ENCODE measurements around the gene CALML4. TPM values are rescaled to one million over a fixed set of nuclear protein-coding genes. Genes with fewer than 3 reads are reported as not detected.

Gene CALML4
- total and polyA plus RNA-seq, 2 donors (not counting 3 experiments of a cell fraction or from before 2014, with no cell fraction given): 2.6 to 10.1 TPM

GRCh38 chr15:68211656-68212320 is 6.7 kb upstream of the CALML4 start:
- dilution Hi-C loops (cut with MboI; ENCODE audit: extremely low pct_ligation_motif_present, low sequenced_read_pairs): no loop called here

More at GRCh38 chr15:68211656-68212320, 6.7 kb upstream of the CALML4 start:
- intact Hi-C loops (cut with micrococcal nuclease): loop anchor here (2.0 kb wide), 1 partner anchor 57 kb away; no protein-coding TSS in a partner anchor
- Histone ChIP-seq H3K9ac (replicated peaks; ENCODE audit: extremely low read depth, insufficient read depth, low read length) (no peak overlapping the region), H3K79me2 (ENCODE audit: control insufficient read depth, insufficient read depth, low read length) (peaks cover 15% of the 10 kb centered on the region), H3K4me3 (replicated peaks in 1 of 3; ENCODE audit: insufficient read depth in 1 of 3, low read depth in 1 of 3, low read length in 3 of 3) (no peak overlapping the region), H3K9me1 (replicated peaks; ENCODE audit: control insufficient read depth, extremely low read depth, insufficient read depth, low read length) (no peaks in the 10 kb centered on the region), H3K27ac (ENCODE audit: insufficient read depth, low read depth, low read length) (no peak overlapping the region), H3K36me3 (ENCODE audit: control insufficient read depth in 2 of 2, extremely low read depth in 1 of 2, insufficient read depth in 2 of 2, low read length in 2 of 2) (no peaks in the 10 kb centered on the region), H3K9me3 (replicated peaks; ENCODE audit: control insufficient read depth, insufficient read depth, low read length) (no peaks in the 10 kb centered on the region), H3K27me3 (ENCODE audit: control insufficient read depth in 2 of 2, insufficient read depth in 2 of 2, low read length in 2 of 2) (no peaks in the 10 kb centered on the region), H4K20me1 (replicated peaks; ENCODE audit: control insufficient read depth, extremely low read depth, insufficient read depth, low read length) (no peaks in the 10 kb centered on the region), H3K4me1 (ENCODE audit: control insufficient read depth, extremely low read depth, insufficient read depth, low read length) (no peaks in the 10 kb centered on the region), H2AFZ (ENCODE audit: low read depth, low read length) (no peak overlapping the region), H3K4me2 (ENCODE audit: insufficient read depth, low read length) (no peak overlapping the region)
- ChIA-PET POLR2A (no interaction called here), CTCF (interaction anchor here (0.7 to 2.6 kb wide), 4 partner anchors 8 to 348 kb away, joined by 3 to 14 read pairs (median 5); no protein-coding TSS in a partner anchor)
- DNase-seq (ENCODE audit: low read depth, low spot score): no peak
- BruUV-seq (replicated peaks): no TSS peak
- FAIRE-seq: no peak
- TF ChIP-seq EZH2 (IDR thresholded peaks at IDR 0.05; ENCODE audit: borderline replicate concordance, low read depth, low read length, severe bottlenecking) (no peak), FOS (IDR thresholded peaks at IDR 0.05; ENCODE audit: borderline replicate concordance, insufficient read depth, low read length) (no peak), POLR2AphosphoS5 (IDR thresholded peaks at IDR 0.05; ENCODE audit: insufficient read depth, low read depth, low read length) (no peak), JUN (IDR thresholded peaks at IDR 0.05; ENCODE audit: borderline replicate concordance, insufficient read depth, insufficient read length, low read depth) (no peak), GATA2 (IDR thresholded peaks at IDR 0.05; ENCODE audit: insufficient read depth, insufficient read length, low read depth, low read length) (no peak), MYC (IDR thresholded peaks at IDR 0.05; ENCODE audit: low read depth, low read length) (no peak), MAX (IDR thresholded peaks at IDR 0.05; ENCODE audit: insufficient read depth, insufficient read length) (no peak), CTCF (IDR thresholded peaks at IDR 0.05; ENCODE audit: extremely low read depth in 1 of 2, insufficient read depth in 1 of 2, low read depth in 1 of 2, low read length in 2 of 2) (no peak), POLR2A (IDR thresholded peaks at IDR 0.05; ENCODE audit: low read depth, low read length) (no peak)

All from endothelial cell of umbilical vein (primary cell).